Measurements from ENCODE around the gene MTX2.

The MTX2 gene

DNA sequence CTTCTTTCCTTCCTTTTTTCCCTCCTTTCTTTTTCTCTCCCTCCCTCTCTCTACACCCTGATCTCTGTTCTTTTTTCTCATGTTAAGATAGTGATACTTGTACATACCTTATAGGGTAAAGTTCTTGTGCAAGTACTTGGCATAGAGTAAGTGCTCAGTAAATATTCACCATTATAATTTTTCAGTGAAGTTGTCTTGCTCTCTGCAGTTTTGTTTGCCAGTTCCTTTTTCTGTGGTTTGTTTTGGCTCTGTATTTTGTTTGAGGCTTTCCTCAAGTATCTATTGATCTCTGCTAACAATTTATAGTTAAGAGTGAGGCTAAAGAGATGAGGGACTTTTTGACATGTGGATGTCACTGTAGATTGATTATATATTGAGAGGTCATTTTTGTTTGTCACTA, 48.0 kb downstream of the MTX2 start:
- DNase-seq: no peak
- TF ChIP-seq, protein P1, sequence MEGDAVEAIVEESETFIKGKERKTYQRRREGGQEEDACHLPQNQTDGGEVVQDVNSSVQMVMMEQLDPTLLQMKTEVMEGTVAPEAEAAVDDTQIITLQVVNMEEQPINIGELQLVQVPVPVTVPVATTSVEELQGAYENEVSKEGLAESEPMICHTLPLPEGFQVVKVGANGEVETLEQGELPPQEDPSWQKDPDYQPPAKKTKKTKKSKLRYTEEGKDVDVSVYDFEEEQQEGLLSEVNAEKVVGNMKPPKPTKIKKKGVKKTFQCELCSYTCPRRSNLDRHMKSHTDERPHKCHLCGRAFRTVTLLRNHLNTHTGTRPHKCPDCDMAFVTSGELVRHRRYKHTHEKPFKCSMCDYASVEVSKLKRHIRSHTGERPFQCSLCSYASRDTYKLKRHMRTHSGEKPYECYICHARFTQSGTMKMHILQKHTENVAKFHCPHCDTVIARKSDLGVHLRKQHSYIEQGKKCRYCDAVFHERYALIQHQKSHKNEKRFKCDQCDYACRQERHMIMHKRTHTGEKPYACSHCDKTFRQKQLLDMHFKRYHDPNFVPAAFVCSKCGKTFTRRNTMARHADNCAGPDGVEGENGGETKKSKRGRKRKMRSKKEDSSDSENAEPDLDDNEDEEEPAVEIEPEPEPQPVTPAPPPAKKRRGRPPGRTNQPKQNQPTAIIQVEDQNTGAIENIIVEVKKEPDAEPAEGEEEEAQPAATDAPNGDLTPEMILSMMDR (IDR thresholded peaks at IDR 0.05; ENCODE audit: low read depth, low read length, missing control alignments): no peak
- Histone ChIP-seq H3K27me3 (replicated peaks) (no peaks in the 10 kb centered on the region), H3K36me3 (replicated peaks) (no peaks in the 10 kb centered on the region), H3K4me3 (ENCODE audit: low read depth, low read length) (no peak overlapping the region), H3K27ac (no peak overlapping the region)
- in situ Hi-C loops (cut with HindIII; ENCODE audit: low pct_ligation_motif_present, low sequenced_read_pairs): no loop called here

DNA sequence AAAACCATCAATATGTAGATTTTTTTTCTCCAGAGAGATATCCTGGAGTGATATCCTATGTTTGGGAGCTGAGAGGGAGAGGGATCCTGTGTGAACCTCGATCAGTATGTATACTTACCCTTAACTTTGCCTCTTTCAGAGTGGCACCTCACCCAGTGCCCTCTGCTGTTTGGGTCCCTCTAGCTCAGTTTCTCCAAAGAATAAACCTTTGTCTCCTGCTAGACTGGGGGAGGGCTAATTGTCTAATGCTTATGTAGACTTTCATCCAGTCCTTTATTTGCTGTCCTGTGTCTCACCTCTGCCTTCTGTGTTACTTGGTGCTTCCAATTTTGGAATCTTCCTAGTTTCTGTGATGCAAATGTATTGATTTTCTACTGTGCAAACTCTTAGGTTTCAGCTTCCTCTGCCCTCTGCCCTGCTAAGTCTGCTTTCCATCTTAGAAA, 48.4 kb downstream of the MTX2 start:
- H3K27ac ChIP-seq: no peak overlapping the region
- no peaks in the 10 kb centered on the region for H3K36me3 ChIP-seq (replicated peaks)
- TF ChIP-seq, protein P1 (IDR thresholded peaks at IDR 0.05; ENCODE audit: low read depth, low read length, missing control alignments): no peak
- H3K4me3 ChIP-seq (ENCODE audit: low read depth, low read length): no peak overlapping the region
- DNase-seq: no peak
- in situ Hi-C loops (cut with HindIII; ENCODE audit: low pct_ligation_motif_present, low sequenced_read_pairs): no loop called here
- H3K27me3 ChIP-seq (replicated peaks): no peaks in the 10 kb centered on the region

DNA sequence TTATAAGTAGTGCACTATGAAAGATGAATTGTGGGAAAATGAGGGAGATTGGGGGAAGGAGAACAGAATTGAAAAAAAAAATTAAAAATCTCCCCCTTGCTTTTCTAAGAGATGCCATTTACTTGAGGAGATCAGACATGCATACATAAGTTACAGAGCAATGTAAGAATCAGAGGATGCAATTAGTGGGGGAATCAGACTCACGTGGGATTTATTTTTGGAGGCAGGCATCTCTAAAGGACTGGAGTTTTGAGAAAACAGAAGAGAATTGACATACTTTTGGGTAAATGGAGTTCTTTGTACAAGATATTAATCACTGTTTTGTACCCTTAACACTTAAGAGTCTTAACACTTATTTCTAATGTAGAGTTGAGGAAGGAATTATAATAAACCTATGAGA, 52.7 kb downstream of the MTX2 start:
- no peak overlapping the region for H3K4me3 ChIP-seq (ENCODE audit: low read depth, low read length)
- TF ChIP-seq, protein P1 (IDR thresholded peaks at IDR 0.05; ENCODE audit: low read depth, low read length, missing control alignments): no peak
- no peaks in the 10 kb centered on the region for H3K27me3 ChIP-seq (replicated peaks)
- no peaks in the 10 kb centered on the region for H3K36me3 ChIP-seq (replicated peaks)
- no peak for DNase-seq
- H3K27ac ChIP-seq: no peak overlapping the region
- in situ Hi-C loops (cut with HindIII; ENCODE audit: low pct_ligation_motif_present, low sequenced_read_pairs): no loop called here

DNA sequence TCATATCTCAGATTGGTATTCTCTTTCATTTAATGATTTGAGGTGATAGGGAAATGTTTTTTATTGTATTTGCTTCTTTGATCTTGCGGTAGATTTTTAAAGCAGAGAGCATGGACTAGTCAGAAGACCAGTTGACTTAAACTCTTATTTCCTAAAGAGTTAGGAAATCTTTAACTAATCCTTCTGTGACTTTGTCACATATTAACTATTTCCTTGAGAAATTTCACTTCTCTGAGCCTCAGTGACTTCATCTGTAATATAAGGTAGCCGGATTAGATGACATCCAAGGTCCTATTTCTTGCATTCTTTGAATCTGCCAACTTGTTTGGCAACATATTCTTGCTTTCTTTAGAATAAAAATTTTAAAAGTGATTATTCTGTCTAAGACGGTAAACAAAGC, 55.6 kb downstream of the MTX2 start:
- no peaks in the 10 kb centered on the region for H3K36me3 ChIP-seq (replicated peaks)
- TF ChIP-seq, protein P1 (IDR thresholded peaks at IDR 0.05; ENCODE audit: low read depth, low read length, missing control alignments): no peak
- in situ Hi-C loops (cut with HindIII; ENCODE audit: low pct_ligation_motif_present, low sequenced_read_pairs): no loop called here
- no peak for DNase-seq
- no peak overlapping the region for H3K4me3 ChIP-seq (ENCODE audit: low read depth, low read length)
- H3K27ac ChIP-seq: no peak overlapping the region
- H3K27me3 ChIP-seq (replicated peaks): no peaks in the 10 kb centered on the region

DNA sequence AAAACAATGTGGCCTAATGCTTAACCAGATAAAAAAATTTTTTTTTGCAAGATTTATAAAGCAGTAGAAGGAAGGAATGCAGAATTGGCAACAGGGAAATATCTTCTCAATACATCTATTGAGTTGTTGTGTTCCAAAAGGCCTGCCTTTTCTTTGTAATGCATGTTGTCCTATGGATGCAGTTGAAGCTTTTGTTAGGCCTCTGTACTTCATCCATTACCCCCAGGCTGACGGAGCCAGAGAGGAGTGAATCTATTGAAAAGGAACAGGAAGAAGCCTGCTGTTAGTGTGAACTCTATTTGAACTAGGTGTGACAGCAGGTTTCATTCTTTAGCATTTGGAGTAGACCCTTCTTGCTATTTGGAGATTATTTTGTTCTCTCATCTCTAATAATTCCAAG, 56.5 kb downstream of the MTX2 start:
- no peak for DNase-seq
- in situ Hi-C loops (cut with HindIII; ENCODE audit: low pct_ligation_motif_present, low sequenced_read_pairs): no loop called here
- TF ChIP-seq, protein P1 (IDR thresholded peaks at IDR 0.05; ENCODE audit: low read depth, low read length, missing control alignments): no peak
- Histone ChIP-seq H3K4me3 (ENCODE audit: low read depth, low read length) (no peak overlapping the region), H3K36me3 (replicated peaks) (no peaks in the 10 kb centered on the region), H3K27ac (no peak overlapping the region), H3K27me3 (replicated peaks) (no peaks in the 10 kb centered on the region)

DNA sequence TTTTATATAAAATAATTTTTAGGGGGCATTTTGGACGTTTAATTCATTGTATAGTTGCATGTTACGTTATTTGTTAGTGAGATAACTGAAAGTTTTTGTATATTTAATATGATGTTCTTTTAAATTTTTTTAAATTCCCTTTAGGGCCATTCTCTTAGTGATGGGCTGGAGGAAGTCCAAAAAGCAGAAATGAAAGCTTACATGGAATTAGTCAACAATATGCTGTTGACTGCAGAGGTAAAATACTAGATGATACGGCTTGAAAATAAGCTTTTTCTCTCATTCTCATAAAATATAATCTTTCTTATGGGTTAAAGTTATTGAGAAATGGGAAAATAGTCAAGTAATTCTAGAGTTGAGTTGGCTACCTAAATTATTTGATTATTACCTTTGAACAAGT, 58.9 kb downstream of the MTX2 start:
- no peaks in the 10 kb centered on the region for H3K36me3 ChIP-seq (replicated peaks)
- H3K27me3 ChIP-seq (replicated peaks): no peaks in the 10 kb centered on the region
- in situ Hi-C loops (cut with HindIII; ENCODE audit: low pct_ligation_motif_present, low sequenced_read_pairs): no loop called here
- H3K27ac ChIP-seq: no peak overlapping the region
- TF ChIP-seq, protein P1 (IDR thresholded peaks at IDR 0.05; ENCODE audit: low read depth, low read length, missing control alignments): no peak
- H3K4me3 ChIP-seq (ENCODE audit: low read depth, low read length): no peak overlapping the region
- DNase-seq: no peak
